Prostate gland (tissue), 2 donors: ENCODE data around the gene TCF15. TPM values are rescaled to one million over a fixed set of nuclear protein-coding genes. Genes with fewer than 3 reads are reported as not detected.

ENCODE experiments used
- DNase-seq: peaks from one replicate; pipeline ENCODE4 v3.0.0-alpha.2; 2019; ENCODE audit warnings: low spot score
- H3K27ac ChIP-seq, 2 donors: fragments of 200-600 bp; sonication (generic); 2 replicates each; pipeline ENCODE4 v1.5.1; 2017 to 2019
- H3K27me3 ChIP-seq: fragments of 200-600 bp; sonication (generic); replicated peaks from 2 replicates; pipeline ENCODE4 v1.5.1; 2019; ENCODE audit not compliant: insufficient read depth
- H3K36me3 ChIP-seq, 2 donors: fragments of 200-600 bp; sonication (generic); 1 replicate in 1 of 2; 2 replicates in 1 of 2; pipeline versions ENCODE4 v1.5.1 to v1.8.1; 2017 to 2019
- H3K4me1 ChIP-seq: fragments of 200-600 bp; sonication (generic); replicated peaks from 2 replicates; pipeline ENCODE4 v1.5.1; 2019
- H3K4me3 ChIP-seq, 2 donors: fragments of 200-600 bp; sonication (generic); 2 replicates each; pipeline ENCODE4 v1.5.1; 2017 to 2019
- H3K9me3 ChIP-seq: fragments of 200-600 bp; sonication (generic); 2 replicates; pipeline ENCODE4 v1.5.1; 2017
- POLR2A ChIP-seq: fragments of 450-650 bp; IDR thresholded peaks from one replicate; pipeline ENCODE4 v1.6.1; 2016; ENCODE audit warnings: antibody characterized with exemption, mild to moderate bottlenecking
- POLR2AphosphoS5 ChIP-seq: sonication (generic); formaldehyde crosslinking; IDR thresholded peaks from one replicate; pipeline ENCODE4 v1.6.1; 2017; ENCODE audit warnings: antibody characterized with exemption
- WGBS: methylation state at CpG from one replicate; pipeline ENCODE4 v1.1.5; 2018; 5-methylcytosine and 5-hydroxymethylcytosine counted together
- intact Hi-C: fragments of 100-400 bp; cut with DNase I; formaldehyde crosslinking; loops from one replicate; pipeline ENCODE4 v1.14.2; 2022
- total RNA-seq, 2 donors: library from RNA; depleted of rRNA; stranded (reverse); fragments of >200 nt; gene quantifications; one replicate each; pipeline ENCODE4 v1.1.0, GENCODE V29; 2016
- TF ChIP-seq, protein P1 (sequence below), 4 experiments: fragments of 200-600 bp in 2 of 4; fragments of 450-650 bp in 2 of 4; sonication (generic) in 2 of 4; IDR thresholded peaks; 1 replicate in 3 of 4; 2 replicates in 1 of 4; pipeline ENCODE4 v1.5.1; 2016 to 2019; ENCODE audit warnings: antibody characterized with exemption in 4 of 4, mild to moderate bottlenecking in 2 of 4, moderate library complexity in 2 of 4

Gene TCF15
- total RNA-seq, 2 donors from 2014 or later, result 0.55 to 0.68 TPM

DNA sequence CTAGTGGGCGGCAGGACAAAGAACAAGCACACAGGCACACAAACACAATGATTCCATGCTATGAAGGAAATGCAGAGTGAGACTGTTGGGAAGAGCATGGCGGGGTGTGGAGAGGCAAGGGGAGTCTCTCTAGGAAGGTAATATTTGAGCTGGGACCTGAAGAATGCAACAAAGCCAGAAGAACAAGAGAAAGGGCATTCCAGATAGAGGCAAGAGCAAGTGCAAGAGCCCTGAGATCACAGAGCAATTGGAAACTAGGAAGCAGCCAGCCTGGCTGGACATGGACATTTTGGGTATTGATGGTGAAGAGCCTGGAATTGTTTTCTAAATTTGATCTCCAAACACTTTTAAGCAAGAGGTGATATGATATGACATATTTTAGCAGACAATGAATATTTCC lies 27.4 kb upstream of the TCF15 start:
- DNase-seq, result no peak
- H3K27me3 ChIP-seq, result no peaks in the 10 kb centered on the region
- TF ChIP-seq POLR2AphosphoS5 (no peak), POLR2A (no peak)
- TF ChIP-seq, protein P1, sequence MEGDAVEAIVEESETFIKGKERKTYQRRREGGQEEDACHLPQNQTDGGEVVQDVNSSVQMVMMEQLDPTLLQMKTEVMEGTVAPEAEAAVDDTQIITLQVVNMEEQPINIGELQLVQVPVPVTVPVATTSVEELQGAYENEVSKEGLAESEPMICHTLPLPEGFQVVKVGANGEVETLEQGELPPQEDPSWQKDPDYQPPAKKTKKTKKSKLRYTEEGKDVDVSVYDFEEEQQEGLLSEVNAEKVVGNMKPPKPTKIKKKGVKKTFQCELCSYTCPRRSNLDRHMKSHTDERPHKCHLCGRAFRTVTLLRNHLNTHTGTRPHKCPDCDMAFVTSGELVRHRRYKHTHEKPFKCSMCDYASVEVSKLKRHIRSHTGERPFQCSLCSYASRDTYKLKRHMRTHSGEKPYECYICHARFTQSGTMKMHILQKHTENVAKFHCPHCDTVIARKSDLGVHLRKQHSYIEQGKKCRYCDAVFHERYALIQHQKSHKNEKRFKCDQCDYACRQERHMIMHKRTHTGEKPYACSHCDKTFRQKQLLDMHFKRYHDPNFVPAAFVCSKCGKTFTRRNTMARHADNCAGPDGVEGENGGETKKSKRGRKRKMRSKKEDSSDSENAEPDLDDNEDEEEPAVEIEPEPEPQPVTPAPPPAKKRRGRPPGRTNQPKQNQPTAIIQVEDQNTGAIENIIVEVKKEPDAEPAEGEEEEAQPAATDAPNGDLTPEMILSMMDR (IDR thresholded peaks at IDR 0.05), result no peak
- no peaks in the 10 kb centered on the region for H3K9me3 ChIP-seq
- WGBS, result 61% methylated on average over 2 of the region's 2 CpGs
- intact Hi-C loops, result no loop called here
- no peaks in the 10 kb centered on the region for H3K36me3 ChIP-seq
- no peaks in the 10 kb centered on the region for H3K4me1 ChIP-seq
- H3K27ac ChIP-seq, result no peak overlapping the region
- H3K4me3 ChIP-seq, result no peak overlapping the region

- Histone ChIP-seq H3K9me3 (no peaks in the 10 kb centered on the region), H3K4me3 (no peak overlapping the region), H3K27ac (no peak overlapping the region), H3K27me3 (no peaks in the 10 kb centered on the region), H3K36me3 (no peaks in the 10 kb centered on the region), H3K4me1 (no peaks in the 10 kb centered on the region)
- no peak for DNase-seq
- TF ChIP-seq, protein P1 (IDR thresholded peaks at IDR 0.05), result no peak
- no peak for TF ChIP-seq POLR2AphosphoS5
- TF ChIP-seq POLR2A, result no peak
- 41% methylated on average over 7 of the region's 7 CpGs for WGBS
- intact Hi-C loops, result no loop called here
Observed at GRCh38 chr20:635893-636338, 25.8 kb upstream of the TCF15 start.

- TF ChIP-seq POLR2A, result no peak
- no peak for TF ChIP-seq POLR2AphosphoS5
- TF ChIP-seq, protein P1 (IDR thresholded peaks at IDR 0.05), result no peak
- DNase-seq, result no peak
- Histone ChIP-seq H3K36me3 (no peaks in the 10 kb centered on the region), H3K9me3 (no peaks in the 10 kb centered on the region), H3K4me3 (no peak overlapping the region), H3K4me1 (no peaks in the 10 kb centered on the region), H3K27ac (no peak overlapping the region), H3K27me3 (no peaks in the 10 kb centered on the region)
- WGBS, result 69% methylated on average over 9 of the region's 9 CpGs
- intact Hi-C loops, result no loop called here
Observed at GRCh38 chr20:635028-635892, 25.2 kb upstream of the TCF15 start.

- Histone ChIP-seq H3K27ac (no peak overlapping the region), H3K27me3 (no peaks in the 10 kb centered on the region), H3K36me3 (no peaks in the 10 kb centered on the region), H3K4me3 (no peak overlapping the region), H3K4me1 (no peaks in the 10 kb centered on the region), H3K9me3 (no peaks in the 10 kb centered on the region)
- WGBS, result 56% methylated on average over 14 of the region's 14 CpGs
- intact Hi-C loops, result no loop called here
- TF ChIP-seq, protein P1 (IDR thresholded peaks at IDR 0.05), result no peak
- no peak for TF ChIP-seq POLR2A
- no peak for TF ChIP-seq POLR2AphosphoS5
- no peak for DNase-seq
Observed at GRCh38 chr20:634148-634925, 24.2 kb upstream of the TCF15 start.
